CD4-positive, alpha-beta T cell treated with Interleukin-2 at 100 ng/mL for 4 hours (primary cell): ENCODE data around the gene REN.

Source experiments
- DNase-seq: peaks from one replicate; pipeline ENCODE4 v3.0.0-alpha.2; 2020; ENCODE audit warnings: low spot score

REN gene

DNA sequence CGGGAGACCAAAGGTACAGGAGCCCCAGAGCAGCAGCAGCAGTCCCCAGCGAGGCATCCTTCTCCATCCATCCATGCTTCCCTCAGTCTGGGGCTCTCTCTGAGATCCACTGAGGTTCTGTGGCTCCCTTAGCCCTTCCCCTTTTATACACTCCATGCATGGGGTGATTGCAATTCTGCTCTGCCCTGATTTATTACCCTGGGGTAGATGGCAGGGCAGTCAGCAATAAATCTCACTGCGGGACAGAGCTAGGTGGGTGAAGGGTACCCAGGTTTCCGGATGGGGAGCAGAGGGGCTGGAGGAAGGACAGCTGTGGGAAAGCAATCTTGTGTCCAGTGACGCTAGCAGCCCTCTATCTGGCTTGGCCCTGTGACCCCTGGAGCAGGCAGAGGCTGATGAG, at the start of gene REN:
Gene REN, minus strand, starts transcription at position 119 of the 400 bp plus-strand sequence. Its CDS starts 44 bp downstream, at position 75.
- DNase-seq: no peak

DNA sequence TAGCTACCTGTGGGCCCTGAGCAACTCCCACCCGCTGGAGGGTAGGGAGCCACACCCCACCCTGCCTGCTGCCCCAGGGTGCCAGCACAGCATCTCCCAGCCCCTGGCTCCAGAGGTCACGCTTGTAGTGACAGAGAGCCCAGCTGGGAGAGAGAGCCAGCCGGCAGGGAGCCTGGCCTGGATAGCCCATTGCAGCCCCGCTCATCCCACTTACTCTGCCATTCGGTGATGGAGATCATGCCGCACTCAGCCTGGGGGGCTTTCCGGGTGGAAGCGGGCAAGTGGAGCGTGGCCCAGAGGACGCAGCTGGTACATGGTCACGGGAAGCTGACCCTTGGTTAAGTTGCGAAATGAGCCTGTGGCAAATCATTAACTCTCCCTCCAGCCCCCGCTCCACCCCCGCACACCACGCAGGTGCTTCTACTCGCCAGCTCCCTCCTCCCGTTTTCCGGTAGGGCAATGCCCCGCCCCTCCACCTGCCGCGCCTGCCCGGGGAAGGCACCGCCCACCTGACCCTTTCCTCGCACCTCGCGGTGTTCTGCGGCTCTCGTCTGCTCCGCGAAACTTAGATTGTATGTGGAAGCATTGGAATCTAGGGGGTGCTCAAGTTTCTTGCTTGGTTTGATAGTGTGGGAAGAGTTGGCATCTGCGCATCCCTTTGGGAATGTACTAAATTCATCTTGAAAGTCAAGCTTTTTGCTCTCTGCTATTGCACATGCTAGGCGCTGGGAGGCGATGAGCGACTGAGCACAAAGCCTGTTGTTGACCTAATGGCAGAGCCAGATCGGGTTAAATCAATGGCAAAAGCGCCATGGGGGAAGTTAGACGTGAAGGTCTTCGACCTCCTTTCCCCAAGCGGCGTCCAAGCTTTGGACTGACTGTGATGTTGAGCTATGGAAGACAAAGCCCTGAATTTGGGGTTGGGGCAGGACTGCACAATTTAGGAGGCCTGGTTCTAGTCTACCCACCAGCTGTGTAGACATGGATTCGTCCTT, 47.8 kb upstream of the REN start, which contains the start of gene GOLT1A:
Gene GOLT1A, minus strand, starts transcription at position 321 of the 995 bp plus-strand sequence. Its CDS starts 82 bp downstream, at position 239.
- peak; percentile 7 for DNase-seq

DNA sequence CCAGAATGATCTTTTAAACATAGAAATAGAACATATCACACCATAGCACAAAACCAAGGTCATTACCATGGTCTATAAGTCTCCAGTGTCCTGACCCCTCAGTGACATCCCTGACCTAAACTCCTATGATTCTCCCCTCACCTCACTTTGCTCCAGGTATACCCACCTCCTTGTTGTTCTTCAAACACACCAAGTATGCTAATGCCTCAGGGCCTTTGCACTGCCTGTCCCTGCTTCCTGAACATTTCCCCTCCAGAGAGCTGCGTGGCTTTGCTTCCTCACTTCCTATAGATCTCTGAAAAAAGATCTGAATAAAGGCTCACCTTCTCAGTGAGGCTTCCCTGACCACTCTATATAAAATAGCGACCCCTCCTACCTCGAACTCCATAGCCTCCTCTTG, 46.6 kb upstream of the REN start:
- DNase-seq: no peak

DNA sequence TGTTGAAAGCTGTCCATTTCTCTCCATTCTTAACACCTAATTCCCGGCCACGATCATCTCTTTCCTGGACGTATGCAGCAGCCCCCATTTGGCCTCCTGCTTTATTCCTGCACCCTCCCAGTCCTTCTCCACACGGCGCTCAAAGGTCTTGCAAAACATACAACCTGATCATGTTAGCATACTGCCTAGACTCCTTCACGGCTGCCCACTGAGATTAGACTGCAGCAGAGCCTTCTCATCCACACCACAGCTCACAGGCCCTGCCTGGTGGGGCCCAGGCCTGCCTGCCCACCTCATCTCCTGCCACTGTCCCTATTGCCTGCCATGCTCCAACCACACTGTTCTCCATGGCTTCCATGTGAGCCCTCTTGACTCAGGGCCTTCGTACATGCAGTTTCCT, 44.9 kb upstream of the REN start:
- DNase-seq: no peak

DNA sequence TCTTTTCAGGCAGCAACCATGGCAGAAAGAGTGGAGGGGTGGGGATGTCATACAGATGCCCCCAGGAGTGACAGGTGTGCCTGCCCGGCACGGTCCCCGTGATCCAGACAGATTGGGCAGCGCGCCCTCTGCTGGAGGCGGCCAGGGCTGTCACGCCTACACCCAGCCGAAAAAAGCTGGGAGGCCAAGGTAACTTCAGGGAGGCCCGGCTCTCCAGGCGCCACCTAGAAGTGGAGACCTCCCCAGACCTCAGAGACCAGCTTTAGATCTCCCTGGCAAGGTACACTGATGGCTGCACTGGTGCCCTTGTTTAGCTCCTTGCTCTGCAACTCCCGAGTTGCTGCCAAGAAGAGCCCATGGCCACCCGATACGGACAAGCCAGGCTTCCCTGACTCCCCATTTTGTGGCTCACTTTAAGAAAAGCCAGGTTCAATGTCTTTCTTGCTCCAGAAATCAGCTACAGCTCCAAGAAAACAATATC, 41.0 kb upstream of the REN start:
- peak; percentile 62 for DNase-seq

DNA sequence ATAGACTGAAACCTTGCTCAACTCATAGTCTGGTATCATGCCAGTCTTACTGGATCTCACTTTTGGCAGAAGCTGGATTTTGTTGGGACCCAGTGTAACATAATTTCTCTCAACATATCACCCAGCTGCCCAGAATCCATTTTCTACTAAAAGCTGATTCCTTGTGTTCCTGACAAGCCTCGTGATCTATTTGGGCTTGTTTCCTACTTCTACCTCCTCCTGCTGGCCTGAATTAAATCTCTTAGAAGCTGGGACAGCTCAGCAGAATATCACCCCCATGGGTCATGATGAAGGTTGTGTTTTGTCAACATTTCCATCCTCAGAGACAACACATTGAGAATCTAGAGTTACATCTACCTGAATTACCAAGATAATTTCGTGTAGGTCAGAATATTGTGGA, 40.0 kb upstream of the REN start:
- no peak for DNase-seq

DNA sequence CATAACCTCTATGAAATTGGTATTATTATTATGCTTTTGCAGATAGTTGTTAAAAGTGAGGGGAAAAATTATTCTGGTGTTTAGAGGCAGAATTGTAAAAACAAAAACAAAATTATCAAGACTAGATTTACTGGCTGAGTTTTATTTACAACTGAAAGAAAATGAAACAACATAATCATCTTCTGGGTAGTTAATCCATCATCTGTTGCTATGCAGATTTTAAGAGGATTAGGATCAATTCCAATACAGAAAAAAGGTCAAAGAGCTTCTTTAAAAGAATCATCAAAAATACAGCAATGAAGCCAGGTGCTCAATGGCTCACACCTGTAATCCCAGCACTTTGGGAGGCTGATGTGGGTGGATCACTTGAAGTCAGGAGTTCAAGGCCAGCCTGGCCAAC, 39.3 kb upstream of the REN start:
- no peak for DNase-seq

DNA sequence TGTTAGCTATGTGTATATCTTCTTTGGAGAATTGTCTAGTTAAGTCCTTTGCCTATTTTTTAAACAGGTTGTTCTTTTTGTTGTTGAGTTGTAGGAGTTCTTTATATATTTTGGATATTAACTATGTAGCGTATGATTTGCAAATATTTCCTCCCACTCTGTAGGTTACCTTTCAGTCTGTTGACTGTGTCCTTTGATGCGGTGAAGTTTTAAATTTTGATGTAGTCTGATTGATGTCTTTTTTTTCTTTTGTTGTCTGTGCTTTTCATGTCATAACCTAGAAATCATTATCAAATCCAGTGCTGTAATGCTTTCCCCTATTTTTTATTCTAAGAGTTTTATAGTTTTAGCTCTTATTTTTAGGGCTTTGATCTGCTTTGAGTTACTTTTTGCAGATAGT, 38.8 kb upstream of the REN start:
- DNase-seq: no peak

DNA sequence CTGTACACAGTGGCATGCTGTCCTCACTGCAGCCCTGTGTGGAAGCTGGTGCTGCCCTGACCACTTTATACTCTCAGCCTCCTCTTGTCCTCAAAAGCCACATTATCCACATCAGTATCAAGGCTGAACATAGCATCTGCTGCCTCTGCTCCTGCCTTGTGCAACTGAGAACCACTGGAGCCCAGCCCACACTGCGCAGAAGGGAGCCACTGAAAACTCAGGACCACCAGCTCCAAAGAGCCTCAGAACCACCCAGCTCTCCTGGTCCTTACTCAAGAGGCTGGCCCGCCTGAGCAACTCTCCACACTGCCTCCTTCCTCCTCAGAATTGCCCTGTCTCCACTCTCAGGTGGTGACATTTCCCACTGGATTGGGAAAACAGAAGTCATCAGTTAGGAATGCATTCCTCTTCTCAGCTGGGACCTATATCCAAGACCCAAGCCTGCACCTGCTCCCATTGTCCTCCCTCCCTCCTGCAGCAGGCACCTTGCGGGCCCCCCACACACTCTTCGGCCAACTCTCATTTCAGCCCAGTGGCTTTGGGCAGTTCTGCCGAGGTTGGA, 37.1 kb upstream of the REN start:
- DNase-seq: no peak

DNA sequence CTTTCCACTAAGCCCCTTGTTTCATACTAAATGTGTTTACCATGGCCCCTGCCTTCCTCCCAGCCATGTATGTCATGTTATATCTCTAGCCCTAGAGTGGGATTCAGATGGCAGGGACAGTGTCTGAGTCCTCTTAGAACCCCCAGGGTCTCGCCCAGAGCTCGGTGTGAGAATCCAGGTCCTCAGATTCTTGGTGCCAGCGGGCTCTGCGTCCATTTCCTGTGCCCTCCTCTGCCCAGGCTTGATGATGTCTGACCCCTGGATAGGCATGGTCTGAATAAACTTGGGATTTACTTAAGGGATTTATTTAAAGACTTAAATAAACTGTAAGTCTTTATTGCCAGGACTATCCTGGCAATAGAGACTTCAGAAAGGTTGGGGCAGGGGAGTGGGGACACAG, 36.3 kb upstream of the REN start:
- DNase-seq: no peak

DNA sequence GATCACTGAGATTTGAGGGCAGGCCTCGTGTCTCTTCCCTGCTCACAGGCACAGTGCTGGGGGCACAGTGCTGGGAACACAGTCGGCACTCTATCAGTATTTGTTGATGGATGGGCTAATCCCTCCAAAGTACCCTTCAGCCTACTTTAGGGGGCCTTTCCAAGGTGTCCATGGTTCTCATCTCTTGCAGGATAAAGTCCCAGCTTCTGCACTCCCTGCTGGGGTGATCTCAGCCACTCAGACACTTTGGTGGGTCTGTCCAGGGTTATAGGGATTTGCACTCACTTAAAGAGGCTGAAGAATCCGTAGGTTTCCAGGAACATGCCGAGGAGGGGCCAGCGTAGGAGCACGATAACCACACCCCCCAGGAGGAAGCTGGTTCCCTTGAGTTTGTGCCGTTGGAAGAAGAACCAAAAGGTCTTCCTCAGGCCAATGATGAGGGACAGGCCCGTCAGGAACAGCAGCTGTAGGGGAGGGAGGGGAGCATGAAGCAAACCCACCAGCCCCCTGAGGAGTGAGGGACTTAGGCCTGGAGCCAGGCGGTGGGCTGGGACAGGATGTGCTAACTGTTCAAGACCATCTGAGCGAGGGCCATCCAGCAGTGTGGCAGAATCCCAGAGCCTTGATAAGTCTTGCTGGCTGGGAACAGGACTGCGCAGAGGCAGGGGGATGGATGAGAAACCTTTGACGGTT, 35.4 kb upstream of the REN start:
- DNase-seq: no peak

DNA sequence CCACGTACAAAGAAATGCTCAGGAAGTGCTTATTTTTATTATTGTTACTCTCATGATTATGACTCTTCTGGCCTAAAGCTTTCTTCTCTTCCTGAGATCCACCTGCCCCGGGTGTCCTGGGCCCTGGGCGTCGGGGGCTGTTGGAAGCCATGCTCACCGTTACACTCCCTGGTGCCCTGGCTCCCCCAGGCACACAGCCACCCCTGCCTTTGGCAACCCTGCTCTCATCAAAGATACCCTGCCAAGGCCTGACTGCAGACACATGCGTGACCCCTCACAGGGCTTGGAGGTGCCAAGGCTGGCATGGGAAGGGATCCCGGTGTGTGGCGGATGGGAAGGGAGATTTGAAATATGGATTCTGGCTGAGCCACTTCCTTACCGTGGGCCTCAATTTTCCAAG, 33.4 kb upstream of the REN start:
- no peak for DNase-seq

DNA sequence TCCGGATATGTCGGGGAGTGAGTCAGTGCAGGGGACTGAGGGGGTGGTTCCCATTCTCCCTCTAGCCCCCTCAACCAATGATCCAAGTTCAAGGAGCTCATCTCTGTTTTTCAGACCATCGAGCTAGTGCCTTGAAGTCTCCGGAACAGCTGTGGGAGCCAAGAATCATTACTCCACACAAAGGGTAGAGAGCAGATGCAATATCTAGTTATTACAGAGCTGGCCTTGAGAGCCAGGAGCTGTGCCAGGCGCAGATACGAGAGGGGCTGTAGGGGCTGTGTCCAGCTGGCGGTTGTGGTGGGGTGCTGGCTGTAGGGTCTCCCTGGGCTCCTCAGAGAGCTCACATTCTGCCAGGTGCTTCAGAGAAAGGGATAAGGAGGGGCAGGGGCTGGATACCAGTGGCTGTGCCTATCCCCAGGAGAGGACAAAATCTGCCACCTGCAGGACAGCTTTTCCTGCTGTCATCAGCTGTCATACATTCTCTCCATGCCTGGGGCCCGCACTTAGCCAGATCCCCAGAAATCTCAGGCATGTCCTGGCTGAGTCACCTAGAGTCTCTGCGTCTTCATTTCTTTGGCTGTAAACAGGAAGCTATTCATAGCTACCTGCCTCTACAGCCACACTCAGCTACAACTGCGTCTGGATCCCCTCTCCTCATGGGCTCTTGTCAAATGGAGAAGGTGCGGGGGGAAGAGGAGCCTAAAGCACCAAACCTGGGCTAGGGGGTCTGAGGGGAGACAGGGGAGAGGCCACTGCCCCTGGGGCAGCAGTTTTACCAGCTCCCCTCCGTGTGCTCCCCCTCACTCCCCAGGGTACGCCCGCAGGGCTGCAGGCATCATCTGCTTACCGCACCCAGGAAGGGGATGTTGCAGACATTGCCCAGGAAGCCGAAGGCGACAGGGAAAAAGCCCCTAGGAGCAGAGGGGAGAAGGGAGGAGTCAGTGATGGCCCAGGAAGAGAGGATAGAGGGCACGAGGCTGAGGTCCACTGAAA, 32.5 kb upstream of the REN start:
- no peak for DNase-seq

DNA sequence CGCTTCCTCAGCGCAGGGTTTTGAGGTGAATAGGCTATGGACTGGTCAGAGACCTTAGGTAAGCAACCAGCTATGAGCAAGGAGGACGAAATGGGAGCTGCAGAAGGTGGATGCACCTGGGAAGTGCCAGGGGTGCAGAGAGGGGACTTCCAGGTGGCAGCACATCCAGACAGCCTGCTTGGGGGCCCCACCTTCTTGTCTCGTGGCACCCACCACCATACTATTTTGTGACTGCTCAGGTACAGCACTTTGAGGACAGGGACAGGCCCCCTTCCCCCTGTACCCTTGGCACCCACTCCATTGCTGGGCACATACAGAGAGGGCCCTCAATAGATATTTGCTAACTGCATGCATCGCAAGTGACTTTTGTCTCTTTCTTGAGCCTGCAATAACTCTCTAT, 30.9 kb upstream of the REN start:
- DNase-seq: no peak

DNA sequence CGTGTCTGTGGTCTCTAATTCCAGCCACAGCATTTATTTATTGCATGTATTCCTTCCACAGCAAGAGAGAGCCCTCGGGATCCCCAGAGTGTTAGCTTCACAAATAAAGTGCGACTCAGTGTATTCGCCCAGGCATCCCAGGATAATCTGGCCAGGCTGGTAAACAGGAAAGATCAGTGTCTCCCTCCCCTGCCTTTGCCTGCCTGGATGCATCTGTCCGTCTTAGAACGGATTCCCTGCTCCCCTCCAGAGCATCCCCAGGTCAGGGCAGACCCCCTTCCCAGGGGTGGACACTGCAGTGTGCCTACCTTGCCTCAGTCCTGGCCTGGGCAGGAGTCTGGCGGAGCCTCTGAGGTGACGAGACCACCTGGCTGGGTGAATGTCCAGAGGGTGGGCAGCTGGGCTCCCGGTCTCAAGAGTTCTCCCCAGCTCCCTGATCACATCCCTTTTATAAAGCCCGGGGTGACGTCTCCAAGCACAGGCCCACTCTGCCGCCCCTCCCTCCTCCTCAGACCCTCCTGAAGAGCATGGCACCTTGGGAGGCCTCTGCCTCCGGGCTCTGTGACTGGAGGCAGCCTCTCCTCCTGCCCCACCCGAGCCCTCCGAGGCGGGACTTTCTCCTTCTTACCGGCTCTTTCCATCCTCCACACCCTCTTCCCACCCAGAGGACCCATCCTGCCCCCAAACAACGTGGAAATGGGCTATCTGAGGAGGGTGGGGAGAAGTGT, 30.1 kb upstream of the REN start, which contains the start of gene KISS1:
Gene KISS1, minus strand, starts transcription at position 424 of the 728 bp plus-strand sequence. CDS start 3,615 bp downstream, outside the sequence.
- DNase-seq: no peak

DNA sequence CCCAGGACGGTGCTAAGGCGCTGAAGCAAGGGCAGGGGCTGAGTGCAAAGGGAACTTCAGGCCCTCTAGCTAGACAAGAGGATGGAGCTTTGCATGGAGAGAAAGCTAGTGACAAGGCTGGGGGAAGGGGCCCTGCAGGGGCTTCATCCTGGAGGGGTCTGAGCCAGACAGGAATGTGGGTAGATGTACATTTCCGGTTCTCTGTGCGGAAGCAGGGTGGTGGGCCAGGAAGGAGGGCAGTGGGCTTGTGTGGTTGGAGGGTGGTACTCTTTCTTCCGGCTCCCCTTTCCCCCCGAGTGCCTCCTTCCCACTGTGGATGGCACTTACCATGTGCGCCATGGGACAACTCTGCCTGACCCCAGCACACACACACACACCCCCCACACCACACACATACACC, 28.6 kb upstream of the REN start:
- DNase-seq: no peak

DNA sequence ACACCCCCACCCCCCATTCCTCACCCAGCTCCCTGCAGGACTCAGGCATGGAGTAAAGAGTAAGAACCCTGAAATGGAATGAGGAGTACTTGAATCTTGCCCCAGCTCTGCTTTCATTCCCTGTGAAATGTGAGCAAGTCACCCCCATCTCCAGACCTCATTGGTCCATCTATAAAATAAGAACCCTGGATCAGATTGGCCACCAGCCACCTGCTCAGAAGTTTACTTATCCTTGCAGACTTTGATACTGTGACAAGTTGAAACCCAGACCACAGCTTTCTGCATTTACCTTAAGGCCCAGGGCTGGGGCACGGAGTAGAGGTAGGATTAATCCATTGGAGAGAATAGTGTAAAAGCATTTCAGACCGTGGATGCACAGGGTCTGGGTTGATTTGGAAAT, 27.9 kb upstream of the REN start:
- DNase-seq: no peak

DNA sequence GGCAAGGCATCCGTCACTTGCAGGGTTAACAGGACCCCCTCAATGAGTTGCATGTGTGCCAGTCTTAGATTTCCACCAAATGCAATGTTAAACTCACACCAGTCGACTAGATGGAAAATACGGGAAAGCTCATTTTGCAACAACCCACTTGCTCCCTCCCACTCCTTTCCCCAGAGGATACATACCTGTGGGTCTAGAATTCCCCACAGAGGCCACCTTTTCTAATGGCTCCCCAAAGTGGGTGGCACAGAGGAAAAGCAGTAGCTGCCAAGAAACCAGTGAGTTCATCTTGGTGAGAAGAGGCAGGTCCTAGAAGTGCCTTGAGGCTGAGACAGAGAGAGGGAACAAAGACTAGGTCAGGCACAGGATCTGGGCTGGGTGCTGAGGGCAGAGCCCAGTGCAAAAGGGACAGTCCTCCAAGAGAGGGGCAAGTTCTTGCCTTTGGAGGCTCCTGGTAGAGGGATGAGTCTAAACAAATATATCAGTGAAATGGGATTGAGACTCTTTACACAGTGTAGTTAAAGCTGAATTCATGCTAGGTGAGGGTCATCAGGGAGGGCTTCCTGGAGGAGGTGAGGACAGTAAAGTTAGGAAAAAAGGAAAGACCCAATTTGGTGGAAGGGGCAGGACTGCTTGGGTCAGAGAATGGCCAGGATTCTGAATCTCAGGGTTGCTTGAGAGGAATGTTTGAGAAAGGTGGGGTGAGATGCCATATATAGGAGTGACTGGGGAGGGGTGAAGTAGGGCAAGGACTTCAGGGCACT, 26.6 kb upstream of the REN start:
- no peak for DNase-seq

DNA sequence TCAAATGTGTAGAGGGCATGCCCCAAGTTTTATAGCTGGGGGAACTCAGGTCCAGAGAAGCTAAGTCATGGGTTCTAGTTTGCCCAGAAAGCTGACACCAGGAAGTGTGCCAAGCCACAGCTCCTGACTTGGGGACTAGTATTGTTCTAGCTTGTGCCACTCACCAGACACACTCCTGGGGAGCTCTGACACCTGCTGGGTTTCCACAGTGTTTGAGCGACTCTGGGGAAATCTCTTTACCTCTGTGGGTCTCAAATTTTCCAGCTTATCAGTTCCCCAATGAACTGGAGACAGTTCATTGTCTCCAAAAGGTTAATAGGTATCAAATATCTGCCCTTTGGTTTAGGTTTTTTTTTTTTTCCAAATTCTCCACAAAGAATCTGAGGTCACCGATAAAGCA, 25.9 kb upstream of the REN start:
- DNase-seq: no peak

DNA sequence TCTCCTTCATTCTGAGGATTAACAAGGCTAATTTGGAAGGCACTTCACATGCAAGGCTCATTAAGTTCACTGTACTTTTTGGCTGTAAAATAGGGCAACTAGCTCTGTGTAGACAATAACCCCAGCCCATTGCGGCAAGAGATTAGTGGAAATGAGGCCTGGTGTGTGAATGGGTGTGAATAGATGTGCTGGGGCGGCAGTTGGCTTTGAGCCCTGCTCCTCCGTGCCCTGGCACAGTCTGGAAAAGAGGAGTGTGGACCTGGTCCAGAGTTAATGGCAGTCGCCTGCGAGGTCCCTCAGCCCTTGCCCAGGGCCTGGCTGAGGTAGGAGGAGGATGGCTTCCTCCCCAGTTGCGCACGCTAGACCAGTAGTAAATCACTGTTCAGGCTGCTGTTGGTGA, 25.3 kb upstream of the REN start:
- no peak for DNase-seq
